ENCODE measurements around the gene GREB1. TPM values are rescaled to one million over a fixed set of nuclear protein-coding genes. Genes with fewer than 3 reads are reported as not detected.

The GREB1 gene
- total RNA-seq, 2 donors from 2014 or later, result 2.4 to 13.5 TPM

DNA sequence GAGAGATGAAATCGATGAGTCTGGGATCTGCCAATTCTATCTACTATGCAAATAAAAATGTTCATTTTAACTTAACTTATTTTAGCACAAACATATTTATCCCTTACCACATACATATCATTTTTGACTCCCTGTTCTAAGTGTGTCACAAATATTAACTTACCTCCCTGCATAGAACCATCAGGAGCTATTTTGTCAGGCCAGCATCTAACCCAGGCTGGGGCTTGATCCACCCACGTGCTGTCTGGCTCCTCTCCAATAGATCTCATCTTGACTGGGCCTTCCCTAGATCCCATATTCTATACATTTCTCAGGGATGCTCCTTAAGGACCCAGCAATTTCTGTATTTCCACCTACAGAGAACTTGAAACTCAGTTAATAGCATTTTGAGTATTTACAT lies 115.2 kb downstream of the GREB1 start:
- H3K27ac ChIP-seq, result no peak overlapping the region
- DNase-seq (ENCODE audit: low spot score) (no peak), ATAC-seq (ENCODE audit: insufficient number of reproducible peaks, low FRiP score, low read depth) (no peak)
- H3K9me3 ChIP-seq, result no peaks in the 10 kb centered on the region
- H3K4me1 ChIP-seq (ENCODE audit: control insufficient read depth in 1 of 2, low read depth in 2 of 2), result peaks cover 8 to 14% of the 10 kb centered on the region in 2 donors
- no peaks in the 10 kb centered on the region for H3K36me3 ChIP-seq
- no peak overlapping the region for H3K4me3 ChIP-seq
- H3K27me3 ChIP-seq (replicated peaks; ENCODE audit: insufficient read depth), result no peaks in the 10 kb centered on the region
- TF ChIP-seq, protein P1, sequence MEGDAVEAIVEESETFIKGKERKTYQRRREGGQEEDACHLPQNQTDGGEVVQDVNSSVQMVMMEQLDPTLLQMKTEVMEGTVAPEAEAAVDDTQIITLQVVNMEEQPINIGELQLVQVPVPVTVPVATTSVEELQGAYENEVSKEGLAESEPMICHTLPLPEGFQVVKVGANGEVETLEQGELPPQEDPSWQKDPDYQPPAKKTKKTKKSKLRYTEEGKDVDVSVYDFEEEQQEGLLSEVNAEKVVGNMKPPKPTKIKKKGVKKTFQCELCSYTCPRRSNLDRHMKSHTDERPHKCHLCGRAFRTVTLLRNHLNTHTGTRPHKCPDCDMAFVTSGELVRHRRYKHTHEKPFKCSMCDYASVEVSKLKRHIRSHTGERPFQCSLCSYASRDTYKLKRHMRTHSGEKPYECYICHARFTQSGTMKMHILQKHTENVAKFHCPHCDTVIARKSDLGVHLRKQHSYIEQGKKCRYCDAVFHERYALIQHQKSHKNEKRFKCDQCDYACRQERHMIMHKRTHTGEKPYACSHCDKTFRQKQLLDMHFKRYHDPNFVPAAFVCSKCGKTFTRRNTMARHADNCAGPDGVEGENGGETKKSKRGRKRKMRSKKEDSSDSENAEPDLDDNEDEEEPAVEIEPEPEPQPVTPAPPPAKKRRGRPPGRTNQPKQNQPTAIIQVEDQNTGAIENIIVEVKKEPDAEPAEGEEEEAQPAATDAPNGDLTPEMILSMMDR (IDR thresholded peaks at IDR 0.05), result no peak

DNA sequence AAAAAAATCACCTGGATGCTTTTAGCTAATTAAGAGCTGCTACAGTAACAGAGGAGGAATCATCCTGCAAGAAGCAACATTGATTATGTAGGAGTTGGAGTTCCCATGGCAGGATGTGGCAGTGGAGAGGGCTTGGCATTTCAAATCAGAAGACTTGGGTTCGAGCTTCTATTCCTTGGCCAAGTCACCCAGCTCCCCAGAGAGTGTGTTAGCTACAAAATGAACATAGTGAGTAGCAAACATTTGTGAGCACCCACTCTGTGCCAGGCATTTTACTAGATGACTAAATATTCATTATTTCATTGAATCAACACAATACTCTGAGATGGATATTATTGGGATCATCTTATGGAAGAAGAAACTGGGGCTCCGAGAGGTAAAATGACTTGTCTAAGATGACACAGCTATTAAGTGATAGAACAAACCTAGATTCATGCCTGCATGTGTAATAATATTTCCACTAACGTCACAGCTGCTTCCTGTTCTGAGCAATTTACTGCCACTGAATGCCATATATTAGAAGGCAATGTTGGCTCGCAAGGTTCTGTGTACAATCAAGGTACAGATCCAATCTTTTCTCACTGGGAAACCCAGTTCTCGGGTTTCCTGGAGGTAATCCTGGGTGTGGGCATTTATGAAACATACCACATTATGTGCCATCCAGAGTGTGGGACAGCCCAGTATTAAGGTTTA lies 118.2 kb downstream of the GREB1 start:
- DNase-seq (ENCODE audit: low spot score) (no peak), ATAC-seq (ENCODE audit: insufficient number of reproducible peaks, low FRiP score, low read depth) (no peak)
- no peaks in the 10 kb centered on the region for H3K9me3 ChIP-seq
- TF ChIP-seq, protein P1 (IDR thresholded peaks at IDR 0.05), result no peak
- peaks cover 8 to 14% of the 10 kb centered on the region in 2 donors for H3K4me1 ChIP-seq (ENCODE audit: control insufficient read depth in 1 of 2, low read depth in 2 of 2)
- no peaks in the 10 kb centered on the region for H3K36me3 ChIP-seq
- no peak overlapping the region for H3K4me3 ChIP-seq
- H3K27ac ChIP-seq, result no peak overlapping the region
- H3K27me3 ChIP-seq (replicated peaks; ENCODE audit: insufficient read depth), result no peaks in the 10 kb centered on the region

DNA sequence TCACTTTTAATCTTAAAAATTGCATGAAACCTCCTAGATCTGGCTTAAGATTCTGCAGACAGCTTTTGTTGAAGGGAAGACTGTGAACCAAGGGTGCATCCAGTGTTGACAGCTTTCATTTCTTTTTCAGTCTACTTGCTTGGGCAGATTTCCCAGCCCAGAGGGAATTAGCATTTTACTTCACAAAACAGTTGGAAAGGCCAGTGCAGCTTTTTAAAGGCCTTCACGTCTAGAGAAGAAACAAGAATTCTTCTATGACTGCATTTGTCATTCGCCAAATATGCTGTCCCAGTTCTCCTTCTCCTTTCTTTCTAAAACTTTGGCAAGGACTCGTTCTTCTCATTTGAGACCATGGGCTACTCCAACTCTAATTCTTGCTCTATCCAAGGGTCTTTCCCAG lies 118.7 kb downstream of the GREB1 start:
- H3K27me3 ChIP-seq (replicated peaks; ENCODE audit: insufficient read depth), result no peaks in the 10 kb centered on the region
- no peak overlapping the region for H3K4me3 ChIP-seq
- TF ChIP-seq, protein P1 (IDR thresholded peaks at IDR 0.05), result no peak
- H3K36me3 ChIP-seq, result no peaks in the 10 kb centered on the region
- H3K4me1 ChIP-seq (ENCODE audit: control insufficient read depth in 1 of 2, low read depth in 2 of 2), result peaks cover 8 to 14% of the 10 kb centered on the region in 2 donors
- H3K9me3 ChIP-seq, result no peaks in the 10 kb centered on the region
- no peak for ATAC-seq (ENCODE audit: insufficient number of reproducible peaks, low FRiP score, low read depth)
- H3K27ac ChIP-seq, result no peak overlapping the region
- no peak for DNase-seq (ENCODE audit: low spot score)

DNA sequence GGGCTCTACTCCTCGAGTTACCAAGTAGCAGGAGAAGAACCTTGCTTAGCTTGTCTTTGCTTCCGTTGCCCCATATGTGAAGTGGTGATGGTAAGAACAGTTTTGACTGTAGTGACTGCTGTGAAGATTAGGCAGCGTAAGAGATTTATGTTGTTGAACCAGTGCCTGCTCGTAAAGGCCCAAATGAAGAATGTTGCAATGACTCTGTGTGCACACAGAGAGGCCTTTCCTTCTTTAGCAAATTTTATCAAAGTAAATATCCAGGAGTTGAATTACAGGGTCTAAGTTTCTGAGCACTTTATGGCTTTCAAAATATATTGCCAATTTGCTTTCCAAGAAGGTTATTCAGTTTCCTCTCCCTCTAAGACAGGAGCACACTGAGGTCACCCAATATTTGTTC lies 121.7 kb downstream of the GREB1 start:
- Histone ChIP-seq H3K27me3 (replicated peaks; ENCODE audit: insufficient read depth) (no peaks in the 10 kb centered on the region), H3K4me3 (no peak overlapping the region), H3K9me3 (no peaks in the 10 kb centered on the region), H3K4me1 (ENCODE audit: control insufficient read depth in 1 of 2, low read depth in 2 of 2) (peaks cover 8 to 14% of the 10 kb centered on the region in 2 donors), H3K27ac (no peak overlapping the region), H3K36me3 (no peaks in the 10 kb centered on the region)
- DNase-seq (ENCODE audit: low spot score) (no peak), ATAC-seq (ENCODE audit: insufficient number of reproducible peaks, low FRiP score, low read depth) (no peak)
- TF ChIP-seq, protein P1 (IDR thresholded peaks at IDR 0.05), result no peak

DNA sequence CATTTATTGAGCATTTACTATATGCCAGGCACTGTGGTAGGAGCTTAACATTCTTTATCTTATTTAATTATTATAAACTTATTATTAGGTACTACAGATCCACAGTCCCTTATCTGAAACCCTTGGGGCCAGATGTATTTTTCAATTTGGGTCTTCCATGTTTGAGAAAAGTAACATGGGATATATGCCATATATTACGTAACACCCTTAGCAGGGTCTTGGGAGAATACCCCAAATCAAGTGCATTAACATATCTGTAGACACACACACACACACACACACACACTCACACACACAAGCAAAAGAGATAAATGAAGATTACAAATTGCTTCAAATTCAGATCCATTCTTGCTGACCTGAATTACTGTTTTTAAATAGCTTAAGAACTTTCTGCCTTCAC lies 122.4 kb downstream of the GREB1 start:
- Histone ChIP-seq H3K27ac (no peak overlapping the region), H3K9me3 (no peaks in the 10 kb centered on the region), H3K4me3 (no peak overlapping the region), H3K36me3 (no peaks in the 10 kb centered on the region), H3K27me3 (replicated peaks; ENCODE audit: insufficient read depth) (no peaks in the 10 kb centered on the region), H3K4me1 (ENCODE audit: control insufficient read depth in 1 of 2, low read depth in 2 of 2) (peaks cover 8 to 14% of the 10 kb centered on the region in 2 donors)
- TF ChIP-seq, protein P1 (IDR thresholded peaks at IDR 0.05), result no peak
- ATAC-seq (ENCODE audit: insufficient number of reproducible peaks, low FRiP score, low read depth) (no peak), DNase-seq (ENCODE audit: low spot score) (no peak)

Data from thoracic aorta (tissue), 2 donors.